Keratinocyte (primary cell): ENCODE measurements around the gene CDCP2.

Experiments used
- CTCF ChIP-seq, 3 experiments: IDR thresholded peaks in 1 of 3; conservative IDR thresholded peaks in 1 of 3; optimal IDR thresholded peaks in 1 of 3; 2 replicates in 2 of 3; 3 replicates in 1 of 3; pipeline versions ENCODE3 to v1.5.1; 2011; ENCODE audit warnings: low read length in 3 of 3, mild to moderate bottlenecking in 3 of 3, moderate library complexity in 2 of 3, control low read depth in 1 of 3, inconsistent platforms in 1 of 3; ENCODE audit not compliant: insufficient read depth in 2 of 3; ENCODE audit errors: extremely low read depth in 1 of 3
- EZH2 ChIP-seq: IDR thresholded peaks from one replicate; pipeline ENCODE4 v1.6.1; 2012; ENCODE audit warnings: inconsistent platforms, mild to moderate bottlenecking, low read length, moderate library complexity

- TF ChIP-seq CTCF (optimal IDR thresholded peaks at IDR 0.05 in 1 of 3, IDR thresholded peaks at IDR 0.05 in 1 of 3, conservative IDR thresholded peaks at IDR 0.05 in 1 of 3; ENCODE audit: extremely low read depth in 1 of 3, insufficient read depth in 2 of 3, low read length in 3 of 3) (no peak), EZH2 (no peak)
Observed at GRCh38 chr1:54117815-54118563, 34.8 kb downstream of the CDCP2 start.
